ENCODE results near the gene TPK1. TPM values are rescaled to one million over a fixed set of nuclear protein-coding genes. Genes with fewer than 3 reads are reported as not detected.
A peak's percentile ranks its signal among the peaks of the same experiment; 100 is the strongest.

Gene TPK1
- total RNA-seq, 1 experiment from 2014 or later, result 3.1 TPM

DNA sequence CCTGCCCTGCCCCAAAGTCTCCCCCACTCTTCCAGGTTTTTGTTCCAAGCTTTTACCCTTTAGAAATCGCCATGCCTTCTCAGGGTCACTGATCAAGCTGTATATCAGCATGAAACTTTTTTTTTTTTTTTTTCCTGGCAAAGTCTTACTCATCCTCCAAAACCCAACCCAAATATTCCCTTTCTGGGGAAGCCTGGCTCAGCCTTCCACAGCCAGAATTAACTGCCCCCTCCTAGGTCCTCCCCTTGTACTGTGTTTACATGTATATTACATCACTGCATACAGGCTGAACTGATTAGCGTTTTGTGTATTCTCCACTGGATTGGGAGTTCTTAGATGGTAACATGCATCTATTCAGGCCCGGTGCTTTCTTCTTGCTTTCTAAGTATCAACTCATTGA lies 427.7 kb downstream of the TPK1 start:
- Histone ChIP-seq H4K91ac (ENCODE audit: insufficient read length, low read depth, low read length) (no peak overlapping the region), H3T11ph (ENCODE audit: low read length) (no peak overlapping the region), H2BK15ac (ENCODE audit: low read depth, low read length) (no peak overlapping the region), H3K79me2 (ENCODE audit: insufficient read depth, low read length) (no peaks in the 10 kb centered on the region), H3K79me1 (ENCODE audit: insufficient read depth, low read depth, low read length, poor library complexity, severe bottlenecking) (no peaks in the 10 kb centered on the region), H3K4me2 (ENCODE audit: insufficient read depth, insufficient read length, low read length) (no peak overlapping the region), H2BK5ac (ENCODE audit: insufficient read length, low read length) (no peak overlapping the region), H3K4me1 (ENCODE audit: insufficient read depth, low read length) (no peaks in the 10 kb centered on the region), H2AK5ac (ENCODE audit: insufficient read length, low read length) (no peak overlapping the region), H4K5ac (ENCODE audit: insufficient read length, low read depth, low read length) (no peak overlapping the region), H4K20me1 (ENCODE audit: control insufficient read depth, insufficient read depth, insufficient read length) (no peaks in the 10 kb centered on the region), H3K23ac (ENCODE audit: insufficient read length, low read depth, low read length) (no peak overlapping the region), H3K9ac (ENCODE audit: extremely low read depth, insufficient read length, low read length) (no peak overlapping the region), H3K4ac (ENCODE audit: low read depth, low read length) (no peak overlapping the region), H3K14ac (ENCODE audit: insufficient read depth, low read length) (no peak overlapping the region), H3K23me2 (ENCODE audit: insufficient read length, low read depth, low read length, poor library complexity, severe bottlenecking) (no peaks in the 10 kb centered on the region), H2BK20ac (ENCODE audit: low read depth, low read length, poor library complexity, severe bottlenecking) (no peak overlapping the region), H3K27me3 (ENCODE audit: insufficient read depth, low read length) (no peaks in the 10 kb centered on the region), H3K56ac (ENCODE audit: insufficient read length, low read depth, low read length) (no peak overlapping the region), H3K9me3 (ENCODE audit: control insufficient read depth, low read depth, low read length) (no peaks in the 10 kb centered on the region), H2AFZ (ENCODE audit: low read length) (no peak overlapping the region), H2BK120ac (ENCODE audit: low read depth, low read length, poor library complexity, severe bottlenecking) (no peak overlapping the region), H3K27ac (ENCODE audit: insufficient read length, low read depth, low read length) (no peak overlapping the region), H3K18ac (ENCODE audit: insufficient read length, low read depth, low read length) (no peak overlapping the region), H4K8ac (replicated peaks; ENCODE audit: insufficient read length, low read depth, low read length) (no peak overlapping the region), H2BK12ac (ENCODE audit: insufficient read length, low read depth, low read length) (no peak overlapping the region)
- peak overlapping the region in 2 of 3 experiments; percentile 32 to 46; a peak in 1 of 7 replicates for H3K27ac Mint-ChIP-seq
- whole genome bisulfite sequencing (ENCODE audit: extremely low coverage, insufficient read length, low lambda C conversion rate), result no CpG with 5 or more reads among the region's 3 CpGs
- no peak overlapping the region for H3K4me3 Mint-ChIP-seq
- H3K9me3 Mint-ChIP-seq, result no peaks in the 10 kb centered on the region
- H3K36me3 Mint-ChIP-seq (ENCODE audit: insufficient read depth in 1 of 3, low read depth in 3 of 3), result peaks cover 0 to 2% (median 0%) of the 10 kb centered on the region in 3 experiments; a peak in 1 of 7 replicates
- H3K27me3 Mint-ChIP-seq (ENCODE audit: low read depth), result no peaks in the 10 kb centered on the region
- TF ChIP-seq, protein P1, sequence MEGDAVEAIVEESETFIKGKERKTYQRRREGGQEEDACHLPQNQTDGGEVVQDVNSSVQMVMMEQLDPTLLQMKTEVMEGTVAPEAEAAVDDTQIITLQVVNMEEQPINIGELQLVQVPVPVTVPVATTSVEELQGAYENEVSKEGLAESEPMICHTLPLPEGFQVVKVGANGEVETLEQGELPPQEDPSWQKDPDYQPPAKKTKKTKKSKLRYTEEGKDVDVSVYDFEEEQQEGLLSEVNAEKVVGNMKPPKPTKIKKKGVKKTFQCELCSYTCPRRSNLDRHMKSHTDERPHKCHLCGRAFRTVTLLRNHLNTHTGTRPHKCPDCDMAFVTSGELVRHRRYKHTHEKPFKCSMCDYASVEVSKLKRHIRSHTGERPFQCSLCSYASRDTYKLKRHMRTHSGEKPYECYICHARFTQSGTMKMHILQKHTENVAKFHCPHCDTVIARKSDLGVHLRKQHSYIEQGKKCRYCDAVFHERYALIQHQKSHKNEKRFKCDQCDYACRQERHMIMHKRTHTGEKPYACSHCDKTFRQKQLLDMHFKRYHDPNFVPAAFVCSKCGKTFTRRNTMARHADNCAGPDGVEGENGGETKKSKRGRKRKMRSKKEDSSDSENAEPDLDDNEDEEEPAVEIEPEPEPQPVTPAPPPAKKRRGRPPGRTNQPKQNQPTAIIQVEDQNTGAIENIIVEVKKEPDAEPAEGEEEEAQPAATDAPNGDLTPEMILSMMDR (conservative IDR thresholded peaks at IDR 0.05), result no peak
- peaks cover 12 to 16% of the 10 kb centered on the region in 2 experiments for H3K4me1 Mint-ChIP-seq
- no peak for DNase-seq

All from H9 (cell line).